Purkinje cell (primary cell): Measurements from ENCODE around the gene SV2C. TPM values are rescaled to one million over a fixed set of nuclear protein-coding genes. Genes with fewer than 3 reads are reported as not detected.

Experiments
- polyA plus RNA-seq: library from polyadenylated mRNA; unstranded; fragments of >200 nt; fragmentation: Nextera tagmentation; gene quantifications from 2 replicates; pipeline ENCODE4 v1.2.1, GENCODE V29; 2014

The SV2C gene
- 50.4 and 53.8 TPM in 2 replicates for polyA plus RNA-seq

DNA sequence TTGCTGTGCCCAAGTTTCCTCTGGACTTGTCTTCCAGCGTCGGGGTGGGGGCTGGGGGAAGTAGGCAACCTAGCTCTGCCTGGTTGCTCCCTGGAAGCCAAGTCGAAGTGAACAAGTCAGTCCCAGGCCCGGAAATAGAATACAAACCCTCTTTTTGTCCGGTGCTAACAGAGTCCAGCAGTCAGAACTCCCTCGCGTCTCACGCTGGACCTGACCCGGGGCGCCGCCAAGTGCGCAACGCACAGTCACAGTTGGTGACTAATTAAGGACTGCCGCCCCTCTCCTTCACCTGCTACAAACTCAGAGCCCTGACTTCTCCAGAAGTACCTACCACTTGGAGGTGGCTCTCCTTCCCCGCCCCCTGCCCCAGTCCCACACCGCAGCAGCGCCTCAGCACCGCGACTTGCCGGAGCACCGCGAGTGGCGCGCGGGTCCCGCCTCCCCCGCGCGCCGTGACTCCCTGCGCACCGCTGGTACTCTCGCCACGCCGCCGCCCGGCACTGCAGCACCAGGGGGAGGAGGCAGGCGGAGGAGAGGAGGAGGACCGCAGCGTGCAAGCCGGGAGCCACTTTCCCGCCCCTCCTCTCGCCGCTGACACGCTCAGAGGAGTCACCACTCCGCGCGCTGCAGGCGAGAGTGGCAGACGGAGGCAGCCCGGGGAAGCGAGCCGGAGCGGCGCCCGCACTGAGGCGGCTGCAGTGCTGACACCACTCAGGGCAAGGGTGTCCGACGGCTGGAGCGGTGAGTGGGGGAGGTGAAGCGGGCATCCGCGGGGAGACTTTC, at the start of gene SV2C:
SV2C (plus strand) TSS at position 612 of the 783 bp plus-strand sequence. CDS start 48,368 bp downstream, outside the sequence.

GRCh38 chr5:76402886-76403765, 319.9 kb downstream of the SV2C start, which contains the start of gene IQGAP2:
Gene IQGAP2, plus strand, starts transcription at chr5:76403285. Its CDS starts 261 bp downstream, at chr5:76403546.

